ENCODE results near the gene ATP6V0A1. TPM values are rescaled to one million over a fixed set of nuclear protein-coding genes. Genes with fewer than 3 reads are reported as not detected.

ATP6V0A1 gene
- total and polyA plus RNA-seq, 8 donors = 22.8 to 55.9 (median 33.2) TPM

DNA sequence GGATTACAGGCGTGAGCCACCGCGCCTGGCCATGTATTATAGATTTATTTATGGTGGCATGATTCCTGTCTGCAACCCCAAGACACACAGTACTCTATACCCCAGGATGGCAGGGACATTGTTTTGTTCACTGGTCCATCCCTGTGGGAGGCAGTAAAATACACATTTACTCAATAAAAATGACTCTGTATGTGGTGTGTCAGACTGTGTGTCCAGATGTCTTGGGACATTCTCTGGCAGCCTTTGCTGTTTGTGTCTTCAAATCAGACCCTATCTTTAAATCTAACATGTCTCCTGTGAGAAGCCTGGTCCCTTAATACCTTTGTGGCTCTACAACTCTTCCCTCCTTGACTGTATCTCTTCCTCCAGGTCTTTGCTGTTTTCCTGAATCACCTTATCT, 101.6 kb downstream of the ATP6V0A1 start:
- H3K27me3 ChIP-seq = no peaks in the 10 kb centered on the region
- H3K9me3 ChIP-seq = no peaks in the 10 kb centered on the region
- H3K27ac ChIP-seq = no peak overlapping the region
- peaks cover 0 to 9% (median 2%) of the 10 kb centered on the region in 3 donors for H3K36me3 ChIP-seq
- H3K4me1 ChIP-seq = peaks cover 0 to 19% (median 8%) of the 10 kb centered on the region in 3 donors
- no peak for FAIRE-seq
- no peak for DNase-seq
- intact Hi-C loops (cut with DNase I) = no loop called here
- 81 to 88% methylated on average over 3 of the region's 3 CpGs for WGBS, 2 donors
- no peak overlapping the region for H3K4me3 ChIP-seq
- no peak for ATAC-seq
- no peak for TF ChIP-seq CTCF (IDR thresholded peaks at IDR 0.05)

GRCh38 chr17:42561897-42562387, 103.3 kb downstream of the ATP6V0A1 start, which contains the start of gene COASY:
Gene COASY, plus strand, starts transcription at chr17:42562148. Its CDS starts 475 bp downstream, at chr17:42562623.
- DNase-seq (peak; percentile 94 to 97 (median 95)), ATAC-seq (peak; percentile 77 to 87 (median 83)), FAIRE-seq (no peak)
- no peaks in the 10 kb centered on the region for H3K9me3 ChIP-seq
- H3K27me3 ChIP-seq = no peaks in the 10 kb centered on the region
- intact Hi-C loops (cut with DNase I) = no loop called here
- peak within 1 kb of the TSS; percentile 69 to 81 (median 76) for H3K27ac ChIP-seq
- WGBS, 2 donors = 0 to 1% methylated on average over 26 of the region's 26 CpGs
- peak within 1 kb of the TSS; percentile 76 to 93 (median 86) for H3K4me3 ChIP-seq
- H3K4me1 ChIP-seq = peaks cover 0 to 23% (median 8%) of the 10 kb centered on the region in 3 donors
- H3K36me3 ChIP-seq = peaks cover 0 to 19% (median 10%) of the 10 kb centered on the region in 3 donors
- no peak for TF ChIP-seq CTCF (IDR thresholded peaks at IDR 0.05)

DNA sequence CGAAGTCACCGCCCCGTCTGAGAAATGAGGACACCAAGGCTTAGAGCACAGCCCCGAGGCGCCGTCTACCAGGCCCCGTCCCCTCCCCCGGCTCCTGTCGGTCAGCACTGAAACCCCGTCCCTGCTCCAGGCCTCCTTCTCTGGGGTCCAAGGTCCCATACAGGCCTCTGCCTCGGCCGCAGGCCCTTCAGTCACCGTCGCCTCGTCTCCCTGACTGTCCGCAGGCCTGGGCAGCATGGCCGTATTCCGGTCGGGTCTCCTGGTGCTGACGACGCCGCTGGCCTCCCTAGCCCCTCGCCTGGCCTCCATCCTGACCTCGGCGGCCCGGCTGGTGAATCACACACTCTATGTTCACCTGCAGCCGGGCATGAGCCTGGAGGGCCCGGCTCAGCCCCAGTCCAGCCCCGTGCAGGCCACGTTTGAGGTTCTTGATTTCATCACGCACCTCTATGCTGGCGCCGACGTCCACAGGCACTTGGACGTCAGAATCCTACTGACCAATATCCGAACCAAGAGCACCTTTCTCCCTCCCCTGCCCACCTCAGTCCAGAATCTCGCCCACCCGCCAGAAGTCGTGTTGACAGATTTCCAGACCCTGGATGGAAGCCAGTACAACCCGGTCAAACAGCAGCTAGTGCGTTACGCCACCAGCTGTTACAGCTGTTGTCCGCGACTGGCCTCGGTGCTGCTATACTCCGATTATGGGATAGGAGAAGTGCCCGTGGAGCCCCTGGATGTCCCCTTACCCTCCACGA, 103.9 kb downstream of the ATP6V0A1 start:
- peaks cover 0 to 23% (median 8%) of the 10 kb centered on the region in 3 donors for H3K4me1 ChIP-seq
- no peaks in the 10 kb centered on the region for H3K27me3 ChIP-seq
- H3K9me3 ChIP-seq = no peaks in the 10 kb centered on the region
- 4 to 6% methylated on average over 48 of the region's 48 CpGs for WGBS, 2 donors
- DNase-seq = peak in 3 of 6 donors; percentile 60 to 81 (median 67)
- ATAC-seq = peak; percentile 2 to 6 (median 4)
- peak overlapping the region; percentile 76 to 93 (median 86) for H3K4me3 ChIP-seq
- H3K27ac ChIP-seq = peak overlapping the region; percentile 69 to 81 (median 76)
- intact Hi-C loops (cut with DNase I) = no loop called here
- no peak for FAIRE-seq
- peaks cover 0 to 19% (median 10%) of the 10 kb centered on the region in 3 donors for H3K36me3 ChIP-seq
- TF ChIP-seq CTCF (IDR thresholded peaks at IDR 0.05) = no peak

GRCh38 chr17:42563143-42563509, 104.4 kb downstream of the ATP6V0A1 start:
- Histone ChIP-seq H3K4me1 (peaks cover 0 to 23% (median 8%) of the 10 kb centered on the region in 3 donors), H3K4me3 (peak overlapping the region; percentile 76 to 93 (median 86)), H3K27me3 (no peaks in the 10 kb centered on the region), H3K27ac (peak overlapping the region; percentile 69 to 81 (median 76)), H3K9me3 (no peaks in the 10 kb centered on the region), H3K36me3 (peaks cover 0 to 19% (median 10%) of the 10 kb centered on the region in 3 donors)
- 26 to 27% methylated on average over 14 of the region's 14 CpGs for WGBS, 2 donors
- no peak for FAIRE-seq
- no peak for ATAC-seq
- intact Hi-C loops (cut with DNase I) = no loop called here
- no peak for TF ChIP-seq CTCF (IDR thresholded peaks at IDR 0.05)
- no peak for DNase-seq

Data from pancreas (tissue), 10 donors.